PC-9 (cell line): ENCODE measurements around the gene AFAP1L2.

Experiments
- EZH2 ChIP-seq: fragments of 200-600 bp; sonication (generic); IDR thresholded peaks from 2 replicates; pipeline ENCODE4 v1.8.0; 2017; ENCODE audit warnings: antibody characterized with exemption, low read depth
- TF ChIP-seq, protein P1 (sequence below): fragments of 200-600 bp; sonication (generic); conservative IDR thresholded peaks from 2 replicates; pipeline ENCODE4 v1.6.1; 2017; ENCODE audit warnings: mixed run types, antibody characterized with exemption, mild to moderate bottlenecking, moderate library complexity

- no peak for TF ChIP-seq EZH2
- TF ChIP-seq, protein P1, sequence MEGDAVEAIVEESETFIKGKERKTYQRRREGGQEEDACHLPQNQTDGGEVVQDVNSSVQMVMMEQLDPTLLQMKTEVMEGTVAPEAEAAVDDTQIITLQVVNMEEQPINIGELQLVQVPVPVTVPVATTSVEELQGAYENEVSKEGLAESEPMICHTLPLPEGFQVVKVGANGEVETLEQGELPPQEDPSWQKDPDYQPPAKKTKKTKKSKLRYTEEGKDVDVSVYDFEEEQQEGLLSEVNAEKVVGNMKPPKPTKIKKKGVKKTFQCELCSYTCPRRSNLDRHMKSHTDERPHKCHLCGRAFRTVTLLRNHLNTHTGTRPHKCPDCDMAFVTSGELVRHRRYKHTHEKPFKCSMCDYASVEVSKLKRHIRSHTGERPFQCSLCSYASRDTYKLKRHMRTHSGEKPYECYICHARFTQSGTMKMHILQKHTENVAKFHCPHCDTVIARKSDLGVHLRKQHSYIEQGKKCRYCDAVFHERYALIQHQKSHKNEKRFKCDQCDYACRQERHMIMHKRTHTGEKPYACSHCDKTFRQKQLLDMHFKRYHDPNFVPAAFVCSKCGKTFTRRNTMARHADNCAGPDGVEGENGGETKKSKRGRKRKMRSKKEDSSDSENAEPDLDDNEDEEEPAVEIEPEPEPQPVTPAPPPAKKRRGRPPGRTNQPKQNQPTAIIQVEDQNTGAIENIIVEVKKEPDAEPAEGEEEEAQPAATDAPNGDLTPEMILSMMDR, result no peak
These were observed 115.7 kb downstream of the AFAP1L2 start for GRCh38 chr10:114288424-114289095.
